ENCODE data around the gene MOV10L1.

The MOV10L1 gene

DNA sequence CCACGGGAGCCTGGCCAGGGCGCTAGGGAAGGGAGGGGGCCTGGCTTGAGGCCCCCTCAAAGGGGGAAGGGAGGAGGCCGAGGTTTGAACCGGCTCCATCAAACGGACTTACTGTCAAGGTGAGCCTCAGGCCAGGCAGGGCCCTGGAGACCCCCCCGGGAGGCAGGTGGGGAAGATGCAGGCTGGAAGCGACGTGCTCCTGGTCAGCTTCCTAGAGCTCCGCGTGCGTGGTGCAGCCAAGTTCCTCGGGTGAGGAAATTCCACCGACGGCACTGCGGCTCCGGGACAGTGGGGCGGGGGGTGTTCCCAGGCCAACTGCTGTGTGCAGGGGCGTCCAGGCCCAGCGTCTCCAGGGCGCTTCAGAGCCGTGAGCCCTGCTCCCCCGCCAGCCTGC, 88.7 kb downstream of the MOV10L1 start:
- ChIA-PET CTCF (no interaction called here), POLR2A (ENCODE audit: low non-redundant PET) (no interaction called here)
- no peak for TF ChIP-seq CTCF (conservative IDR thresholded peaks at IDR 0.05; ENCODE audit: low read depth)
- no peak overlapping the region for H3K27ac ChIP-seq
- DNase-seq (ENCODE audit: low spot score), result no peak

GRCh38 chr22:50178871-50179869, 89.4 kb downstream of the MOV10L1 start:
- POLR2A ChIA-PET (ENCODE audit: low non-redundant PET), result no interaction called here
- no peak for DNase-seq (ENCODE audit: low spot score)
- CTCF ChIA-PET, result no interaction called here
- no peak overlapping the region for H3K27ac ChIP-seq
- no peak for TF ChIP-seq CTCF (conservative IDR thresholded peaks at IDR 0.05; ENCODE audit: low read depth)

- ChIA-PET POLR2A (ENCODE audit: low non-redundant PET) (no interaction called here), CTCF (no interaction called here)
Measured at GRCh38 chr22:50179937-50180726, 90.3 kb downstream of the MOV10L1 start.

DNA sequence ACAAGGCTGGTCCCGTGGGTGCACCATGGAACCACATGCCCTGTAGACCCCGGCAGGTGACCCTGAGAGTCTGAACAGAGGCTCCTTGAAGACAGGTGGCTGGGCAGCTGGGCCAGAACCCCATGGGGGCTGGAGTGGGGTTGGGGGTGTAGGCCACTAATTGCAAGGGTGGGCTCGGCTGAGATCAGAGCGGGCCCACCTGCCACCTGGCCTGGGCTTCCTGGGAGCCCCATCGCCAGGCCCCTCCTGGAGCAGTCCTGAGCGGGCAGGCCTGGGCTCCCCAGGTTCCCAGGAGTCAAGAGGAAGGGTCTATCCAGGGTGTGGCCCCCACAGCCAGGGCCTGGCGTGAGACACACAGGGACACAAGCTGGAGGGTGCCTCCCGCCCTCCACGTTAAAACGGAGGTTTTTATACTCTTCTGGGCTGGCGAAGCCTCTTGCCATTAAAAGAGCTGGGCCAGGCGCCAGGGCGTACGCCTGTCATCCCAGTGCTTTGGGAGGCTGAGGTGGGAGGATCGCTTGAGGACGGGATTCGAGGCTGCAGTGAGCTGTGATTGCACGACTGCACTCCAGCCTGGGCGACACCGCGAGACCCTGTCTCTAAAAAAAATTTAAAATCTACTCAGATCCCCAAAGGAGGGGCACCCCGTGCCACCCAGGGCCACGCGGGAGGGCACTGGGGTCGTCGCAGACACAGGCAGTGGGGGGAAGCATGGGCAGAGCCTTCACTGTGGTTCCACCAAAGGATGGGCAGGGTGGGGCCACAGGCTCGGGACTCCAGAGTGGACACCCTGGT, 91.1 kb downstream of the MOV10L1 start:
- POLR2A ChIA-PET (ENCODE audit: low non-redundant PET), result no interaction called here
- CTCF ChIA-PET, result interaction anchor here (0.9 kb wide), 1 partner anchor 32 kb away, joined by 3 read pairs; no protein-coding TSS in a partner anchor
- no peak overlapping the region for H3K27ac ChIP-seq
- no peak for TF ChIP-seq CTCF (conservative IDR thresholded peaks at IDR 0.05; ENCODE audit: low read depth)
- no peak for DNase-seq (ENCODE audit: low spot score)

More at GRCh38 chr22:50179937-50180726, 90.3 kb downstream of the MOV10L1 start:
- no peak overlapping the region for H3K27ac ChIP-seq
- no peak for DNase-seq (ENCODE audit: low spot score)
- TF ChIP-seq CTCF (conservative IDR thresholded peaks at IDR 0.05; ENCODE audit: low read depth), result no peak

DNA sequence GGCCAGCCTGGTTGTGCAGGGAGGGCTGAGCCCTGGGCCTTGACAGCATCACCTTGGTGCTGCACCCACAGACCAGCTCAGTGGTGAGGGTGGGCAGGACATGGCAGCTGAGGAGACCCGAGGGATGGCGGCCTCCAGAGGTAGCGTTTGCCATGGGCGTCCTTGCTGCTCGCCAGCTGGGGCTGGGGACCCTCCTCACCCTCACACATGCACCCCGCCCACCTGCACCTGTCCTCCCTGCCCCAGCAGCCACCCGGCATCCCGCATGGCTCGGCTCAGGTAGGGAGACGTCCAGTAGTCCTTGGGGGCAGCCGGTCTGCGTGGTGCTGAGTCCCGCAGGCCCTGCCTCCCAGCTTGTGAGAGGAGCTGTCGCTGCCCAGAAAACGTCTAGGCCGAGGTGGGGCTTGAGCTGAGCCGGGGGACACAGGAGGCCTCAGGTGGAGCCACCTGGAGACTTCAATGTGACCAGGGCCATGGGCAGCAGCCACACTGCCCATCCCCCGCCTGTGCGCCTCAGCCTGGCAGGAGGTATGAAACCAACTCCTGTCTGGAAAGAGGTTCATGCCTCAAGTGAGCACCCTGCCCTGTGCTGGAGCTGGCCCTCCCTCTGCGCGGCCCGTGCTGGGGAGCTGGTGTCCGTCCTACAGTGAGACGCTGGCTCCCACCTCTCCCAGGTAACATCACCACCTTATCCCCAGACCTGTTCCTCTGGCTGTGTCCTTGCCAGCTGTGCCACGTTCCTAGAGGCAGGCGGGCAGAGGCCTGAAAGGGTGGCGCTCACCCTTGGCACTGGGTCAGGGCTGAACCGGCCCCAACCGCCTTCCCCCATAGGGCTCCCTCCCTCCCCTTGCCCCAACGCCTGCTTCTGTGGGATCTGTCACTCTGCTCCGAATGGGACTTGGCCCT, 92.6 kb downstream of the MOV10L1 start:
- ChIA-PET CTCF (interaction anchor here (0.6 to 0.8 kb wide), 2 partner anchors 34 to 149 kb away, joined by 3 read pairs; no protein-coding TSS in a partner anchor), POLR2A (ENCODE audit: low non-redundant PET) (no interaction called here)
- TF ChIP-seq CTCF (conservative IDR thresholded peaks at IDR 0.05; ENCODE audit: low read depth), result no peak
- no peak for DNase-seq (ENCODE audit: low spot score)
- H3K27ac ChIP-seq, result peak overlapping the region; percentile 62

Measured in RWPE1 (cell line).